AG09319 (cell line): ENCODE measurements around the gene IFI35.

ENCODE experiments used
- DNase-seq: peaks from one replicate; pipeline ENCODE4 v3.0.0-alpha.2; 2010; ENCODE audit warnings: low read depth; ENCODE audit errors: extremely low read depth
- TF ChIP-seq, protein P1 (sequence below): IDR thresholded peaks from 2 replicates; pipeline ENCODE4 v1.5.1; 2011; ENCODE audit warnings: low read depth, mild to moderate bottlenecking, inconsistent platforms, low read length, moderate library complexity

IFI35 gene

DNA sequence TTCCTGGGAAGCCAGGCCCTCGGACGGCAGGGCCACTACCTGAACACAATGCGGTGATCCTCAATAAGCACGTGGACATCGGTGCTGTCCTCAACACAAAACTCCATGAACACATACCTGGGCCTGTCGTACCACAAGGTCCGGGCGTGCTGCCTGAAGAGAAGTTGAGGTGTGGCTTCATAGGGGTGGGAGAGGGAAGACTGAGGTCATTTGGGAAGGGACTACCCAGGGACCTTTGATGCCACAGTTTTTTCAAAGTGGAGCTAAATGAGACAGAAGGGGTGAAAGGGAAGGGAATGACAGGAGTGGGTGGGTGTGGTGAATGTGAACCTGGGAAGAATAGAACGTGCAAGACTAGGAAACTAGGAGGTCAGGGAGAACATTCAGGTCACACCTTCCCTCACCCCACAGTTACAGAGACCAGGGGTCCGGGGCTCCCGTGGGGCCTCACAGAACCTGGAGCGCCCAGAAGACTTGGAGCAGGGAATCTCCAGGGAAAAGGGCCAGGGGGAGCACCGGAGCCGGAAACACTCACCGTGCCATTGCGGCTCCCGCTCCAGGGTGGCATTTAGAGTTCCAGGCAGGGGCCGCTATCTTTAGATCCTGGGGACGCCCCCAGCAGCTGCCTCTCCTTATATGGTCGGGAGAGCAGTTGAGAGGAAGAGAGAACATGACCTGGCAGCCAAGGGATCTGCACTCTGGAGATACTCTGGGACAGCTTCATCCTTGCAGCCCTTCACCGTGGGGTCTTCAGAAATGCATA is 26.9 kb upstream of the IFI35 start, which contains the start of gene PTGES3L:
PTGES3L (minus strand) TSS at position 570 of the 763 bp plus-strand sequence; CDS start at position 543, 27 bp downstream.
- DNase-seq = no peak
- TF ChIP-seq, protein P1, sequence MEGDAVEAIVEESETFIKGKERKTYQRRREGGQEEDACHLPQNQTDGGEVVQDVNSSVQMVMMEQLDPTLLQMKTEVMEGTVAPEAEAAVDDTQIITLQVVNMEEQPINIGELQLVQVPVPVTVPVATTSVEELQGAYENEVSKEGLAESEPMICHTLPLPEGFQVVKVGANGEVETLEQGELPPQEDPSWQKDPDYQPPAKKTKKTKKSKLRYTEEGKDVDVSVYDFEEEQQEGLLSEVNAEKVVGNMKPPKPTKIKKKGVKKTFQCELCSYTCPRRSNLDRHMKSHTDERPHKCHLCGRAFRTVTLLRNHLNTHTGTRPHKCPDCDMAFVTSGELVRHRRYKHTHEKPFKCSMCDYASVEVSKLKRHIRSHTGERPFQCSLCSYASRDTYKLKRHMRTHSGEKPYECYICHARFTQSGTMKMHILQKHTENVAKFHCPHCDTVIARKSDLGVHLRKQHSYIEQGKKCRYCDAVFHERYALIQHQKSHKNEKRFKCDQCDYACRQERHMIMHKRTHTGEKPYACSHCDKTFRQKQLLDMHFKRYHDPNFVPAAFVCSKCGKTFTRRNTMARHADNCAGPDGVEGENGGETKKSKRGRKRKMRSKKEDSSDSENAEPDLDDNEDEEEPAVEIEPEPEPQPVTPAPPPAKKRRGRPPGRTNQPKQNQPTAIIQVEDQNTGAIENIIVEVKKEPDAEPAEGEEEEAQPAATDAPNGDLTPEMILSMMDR = no peak

DNA sequence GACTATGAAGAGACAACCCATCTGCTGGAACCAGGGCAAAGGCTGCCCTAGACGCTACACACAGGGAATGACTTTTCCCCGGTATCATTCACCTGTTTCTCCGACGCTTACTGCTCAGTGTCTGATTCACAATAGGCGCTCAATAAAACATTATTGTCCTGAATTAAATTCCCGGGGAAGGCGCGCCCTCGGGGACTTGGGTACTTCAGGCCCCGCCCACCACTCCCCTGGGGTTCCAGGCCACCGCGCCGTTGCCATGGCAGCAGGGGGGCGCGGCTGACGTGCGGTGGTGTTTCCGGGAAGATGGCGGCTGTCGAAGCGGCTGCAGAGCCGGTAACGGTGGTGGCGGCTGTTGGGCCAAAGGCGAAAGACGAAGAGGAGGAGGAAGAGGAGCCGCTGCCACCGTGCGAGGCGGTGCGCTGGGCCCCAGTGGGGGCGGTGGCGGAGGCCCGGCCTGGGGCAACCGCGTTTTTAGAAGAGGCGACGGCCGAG is 26.3 kb upstream of the IFI35 start, which contains the start of gene RUNDC1:
RUNDC1 (plus strand) TSS at position 292 of the 492 bp plus-strand sequence; CDS start at position 304, 12 bp downstream.
- TF ChIP-seq, protein P1 = no peak
- peak; percentile 32 for DNase-seq

DNA sequence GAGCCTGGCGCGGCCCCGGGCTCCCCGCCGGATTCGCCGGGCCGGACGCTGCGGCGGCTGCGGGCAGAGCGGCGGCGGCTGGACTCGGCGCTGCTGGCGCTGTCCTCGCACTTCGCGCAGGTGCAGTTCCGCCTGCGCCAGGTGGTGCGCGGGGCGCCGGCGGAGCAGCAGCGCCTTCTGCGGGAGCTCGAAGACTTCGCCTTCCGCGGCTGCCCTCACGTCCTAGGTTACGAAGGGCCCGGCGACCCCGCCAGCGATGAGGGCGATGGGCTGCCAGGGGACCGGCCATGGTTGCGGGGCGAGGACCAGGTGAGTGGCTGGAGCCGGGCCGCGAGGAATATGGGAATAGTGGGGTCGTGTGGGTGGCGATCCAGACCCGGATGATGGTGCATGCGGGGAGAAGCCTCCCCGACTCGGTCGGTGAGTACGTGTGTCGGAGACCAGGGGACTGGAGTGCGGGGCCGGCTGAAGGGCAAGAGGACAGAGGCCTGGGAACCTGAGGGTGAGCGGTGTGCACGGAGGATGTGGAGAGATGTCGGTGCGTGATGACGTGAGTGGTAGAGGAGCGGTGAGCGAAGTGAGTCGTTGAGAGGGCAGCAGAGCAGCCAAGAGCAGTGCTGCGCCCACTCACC is 25.7 kb upstream of the IFI35 start:
- TF ChIP-seq, protein P1 = no peak; the same call in 1 of the 2 replicates
- DNase-seq = no peak

DNA sequence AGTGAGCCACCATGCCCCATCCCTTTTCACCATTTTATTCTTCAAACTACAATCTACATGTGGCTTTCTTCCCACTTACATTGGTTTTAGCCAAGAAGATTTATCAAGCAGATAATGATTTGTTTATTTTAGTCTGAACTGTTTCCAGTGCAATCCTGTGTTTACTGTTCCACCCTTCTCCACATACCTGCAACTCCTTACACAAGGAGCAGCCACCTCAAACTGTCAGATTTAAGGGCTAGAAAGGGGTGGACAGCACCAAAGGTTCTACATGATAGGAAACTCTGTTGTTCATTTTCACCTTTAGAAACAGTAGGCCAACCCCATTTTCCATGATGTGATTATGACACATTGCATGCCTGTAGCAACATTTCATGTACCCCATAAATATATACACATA is 24.3 kb upstream of the IFI35 start:
- TF ChIP-seq, protein P1 = no peak
- no peak for DNase-seq

DNA sequence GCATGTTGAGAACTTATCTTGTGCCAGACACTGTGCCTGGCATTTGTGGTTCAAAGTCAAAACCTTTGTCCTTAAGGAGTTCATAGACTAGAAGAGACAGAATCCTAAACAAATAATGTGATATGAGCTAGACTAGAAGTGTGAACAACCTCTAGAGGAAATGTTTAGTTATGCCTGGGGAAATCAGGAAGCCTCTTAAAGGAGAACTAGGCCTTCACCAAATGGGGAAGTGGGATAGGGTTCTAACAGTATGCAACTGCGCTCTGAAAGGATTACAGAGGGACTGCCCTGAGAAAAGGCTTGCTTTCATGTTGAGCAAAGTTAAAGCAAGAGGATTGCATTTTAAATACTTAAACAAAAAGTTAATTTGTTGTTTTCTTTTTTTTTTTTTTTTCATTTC is 21.4 kb upstream of the IFI35 start:
- DNase-seq = no peak
- TF ChIP-seq, protein P1 = no peak

DNA sequence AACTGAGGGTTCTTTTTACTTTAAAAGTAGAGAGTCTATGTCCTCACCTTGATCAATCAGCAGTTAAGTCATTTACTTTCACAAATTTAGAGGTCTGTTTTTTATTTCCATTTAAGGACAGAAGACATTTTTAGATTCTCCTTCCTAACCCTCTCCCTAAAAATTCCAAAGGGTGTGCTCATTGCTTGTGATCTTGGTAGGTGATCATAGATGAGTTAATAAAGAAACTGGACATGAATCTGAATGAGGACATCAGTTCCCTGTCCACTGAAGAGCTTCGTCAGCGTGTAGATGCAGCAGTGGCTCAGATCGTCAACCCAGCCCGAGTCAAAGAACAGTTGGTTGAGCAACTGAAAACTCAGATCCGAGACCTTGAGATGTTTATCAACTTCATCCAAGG is 17.4 kb upstream of the IFI35 start:
- no peak for DNase-seq
- TF ChIP-seq, protein P1 = no peak
